Keratinocyte (primary cell): ENCODE results near the gene TP53AIP1. TPM values are rescaled to one million over a fixed set of nuclear protein-coding genes. Genes with fewer than 3 reads are reported as not detected.

Source experiments
- DNase-seq: peaks from one replicate; pipeline ENCODE4 v3.0.0-alpha.2; 2011; ENCODE audit warnings: low read depth, missing footprints, low spot score
- FAIRE-seq: peaks from 2 replicates; lab custom pipeline; 2011; peaks lifted over from hg19 to GRCh38; lab: Jason Lieb, UNC
- H2AFZ ChIP-seq: 2 replicates; pipeline ENCODE4 v1.6.0; 2012; ENCODE audit warnings: low read length, control low read depth, inconsistent platforms; ENCODE audit not compliant: control insufficient read depth
- H3K27ac ChIP-seq: 2 replicates; pipeline ENCODE4 v1.5.1; 2011; ENCODE audit warnings: low read length; ENCODE audit not compliant: control insufficient read depth, insufficient read depth
- H3K27me3 ChIP-seq: 3 replicates; pipeline ENCODE4 v1.6.0; 2011; ENCODE audit warnings: low read length; ENCODE audit not compliant: control insufficient read depth, insufficient read depth; ENCODE audit errors: extremely low read depth
- H3K36me3 ChIP-seq, 2 experiments: 2 replicates in 1 of 2; 3 replicates in 1 of 2; pipeline ENCODE4 v1.5.1; 2011; ENCODE audit warnings: low read length in 2 of 2, mild to moderate bottlenecking in 1 of 2; ENCODE audit not compliant: control insufficient read depth in 2 of 2, insufficient read depth in 2 of 2; ENCODE audit errors: extremely low read depth in 1 of 2
- H3K4me1 ChIP-seq: 3 replicates; pipeline ENCODE4 v1.5.1; 2011; ENCODE audit warnings: low read length; ENCODE audit not compliant: control insufficient read depth, insufficient read depth; ENCODE audit errors: extremely low read depth
- H3K4me2 ChIP-seq: 3 replicates; pipeline ENCODE4 v1.6.0; 2011; ENCODE audit warnings: low read depth, low read length; ENCODE audit not compliant: control insufficient read depth, insufficient read depth; ENCODE audit errors: extremely low read depth
- H3K4me3 ChIP-seq, 3 experiments: fragments of 200-600 bp in 1 of 3; sonication (generic) in 1 of 3; 2 replicates in 2 of 3; 3 replicates in 1 of 3; pipeline ENCODE4 v1.5.1; 2011 to 2016; ENCODE audit warnings: low read length in 3 of 3, mild to moderate bottlenecking in 3 of 3, control low read depth in 2 of 3, inconsistent platforms in 1 of 3, low read depth in 1 of 3, mixed read lengths in 1 of 3, mixed run types in 1 of 3, moderate library complexity in 1 of 3; ENCODE audit not compliant: control insufficient read depth in 2 of 3, insufficient read depth in 2 of 3; ENCODE audit errors: extremely low read depth in 1 of 3
- H3K79me2 ChIP-seq: 2 replicates; pipeline ENCODE4 v1.6.0; 2012; ENCODE audit warnings: low read length; ENCODE audit not compliant: control insufficient read depth, insufficient read depth
- H3K9ac ChIP-seq: 3 replicates; pipeline ENCODE4 v1.6.0; 2011; ENCODE audit warnings: low read length; ENCODE audit not compliant: control insufficient read depth, insufficient read depth; ENCODE audit errors: extremely low read depth
- H3K9me1 ChIP-seq: 3 replicates; pipeline ENCODE4 v1.6.0; 2011; ENCODE audit warnings: low read length; ENCODE audit not compliant: control insufficient read depth, insufficient read depth; ENCODE audit errors: extremely low read depth
- H3K9me3 ChIP-seq: 2 replicates; pipeline ENCODE4 v1.5.1; 2012; ENCODE audit warnings: low read depth, low read length; ENCODE audit not compliant: control insufficient read depth
- H4K20me1 ChIP-seq: 3 replicates; pipeline ENCODE4 v1.6.0; 2011; ENCODE audit warnings: low read length; ENCODE audit not compliant: control insufficient read depth, insufficient read depth; ENCODE audit errors: extremely low read depth
- EZH2 ChIP-seq: IDR thresholded peaks from one replicate; pipeline ENCODE4 v1.6.1; 2012; ENCODE audit warnings: inconsistent platforms, mild to moderate bottlenecking, low read length, moderate library complexity
- dilution Hi-C: fragments of 300-500 bp; cut with MboI; formaldehyde crosslinking; loops from one replicate; pipeline ENCODE4 v1.7.0; 2020; ENCODE audit warnings: low sequenced_read_pairs; ENCODE audit not compliant: extremely low pct_ligation_motif_present
- polyA plus RNA-seq, 5 experiments: library from polyadenylated mRNA; depleted of rRNA in 3 of 5; stranded (reverse) in 3 of 5; stranded (forward) in 1 of 5; unstranded in 1 of 5; fragments of >200 nt; gene quantifications; 1 replicate in 1 of 5; 2 replicates in 3 of 5; 3 replicates in 1 of 5; pipeline versions ENCODE4 v1.2.1 to v1.2.3, GENCODE V29; 2011 to 2012; ENCODE audit warnings: missing spikeins in 2 of 5, low read depth in 1 of 5, low replicate concordance in 1 of 5
- TF ChIP-seq, protein P1 (sequence below), 3 experiments: IDR thresholded peaks in 1 of 3; conservative IDR thresholded peaks in 1 of 3; optimal IDR thresholded peaks in 1 of 3; 2 replicates in 2 of 3; 3 replicates in 1 of 3; pipeline versions ENCODE3 to v1.5.1; 2011; ENCODE audit warnings: low read length in 3 of 3, mild to moderate bottlenecking in 3 of 3, moderate library complexity in 2 of 3, control low read depth in 1 of 3, inconsistent platforms in 1 of 3; ENCODE audit not compliant: insufficient read depth in 2 of 3; ENCODE audit errors: extremely low read depth in 1 of 3

TP53AIP1 gene
- polyA plus RNA-seq, 1 donor (not counting 4 experiments of a cell fraction or from before 2014, with no cell fraction given) = 37.1 TPM

DNA sequence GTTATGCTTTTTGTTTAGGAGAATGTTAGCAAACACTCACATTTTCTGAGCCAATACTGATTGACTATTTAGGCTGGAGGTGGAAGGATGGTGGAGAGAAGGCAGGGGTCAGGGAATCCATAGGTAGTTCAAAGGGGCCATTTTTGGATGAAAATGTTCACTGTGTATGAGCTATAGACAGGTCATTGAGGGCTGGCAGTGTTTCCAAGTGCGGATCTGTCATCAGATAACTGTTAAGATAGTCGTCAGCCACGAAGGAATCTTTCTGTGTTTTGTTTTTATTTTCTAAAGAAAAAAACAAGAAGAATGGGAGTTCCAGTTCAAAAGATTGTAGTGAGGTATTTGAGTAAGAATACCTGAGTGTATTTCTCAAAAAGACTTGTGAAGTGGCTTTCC, 48.4 kb downstream of the TP53AIP1 start:
- Histone ChIP-seq H2AFZ (no peak overlapping the region), H4K20me1 (no peaks in the 10 kb centered on the region), H3K4me3 (no peak overlapping the region), H3K27ac (no peak overlapping the region), H3K4me2 (no peak overlapping the region), H3K9ac (no peak overlapping the region), H3K9me3 (no peaks in the 10 kb centered on the region), H3K27me3 (peaks cover 13% of the 10 kb centered on the region), H3K4me1 (peaks cover 20% of the 10 kb centered on the region), H3K36me3 (no peaks in the 10 kb centered on the region), H3K9me1 (no peaks in the 10 kb centered on the region), H3K79me2 (no peaks in the 10 kb centered on the region)
- dilution Hi-C loops = no loop called here
- FAIRE-seq (no peak), DNase-seq (no peak)
- TF ChIP-seq EZH2 = no peak
- TF ChIP-seq, protein P1, sequence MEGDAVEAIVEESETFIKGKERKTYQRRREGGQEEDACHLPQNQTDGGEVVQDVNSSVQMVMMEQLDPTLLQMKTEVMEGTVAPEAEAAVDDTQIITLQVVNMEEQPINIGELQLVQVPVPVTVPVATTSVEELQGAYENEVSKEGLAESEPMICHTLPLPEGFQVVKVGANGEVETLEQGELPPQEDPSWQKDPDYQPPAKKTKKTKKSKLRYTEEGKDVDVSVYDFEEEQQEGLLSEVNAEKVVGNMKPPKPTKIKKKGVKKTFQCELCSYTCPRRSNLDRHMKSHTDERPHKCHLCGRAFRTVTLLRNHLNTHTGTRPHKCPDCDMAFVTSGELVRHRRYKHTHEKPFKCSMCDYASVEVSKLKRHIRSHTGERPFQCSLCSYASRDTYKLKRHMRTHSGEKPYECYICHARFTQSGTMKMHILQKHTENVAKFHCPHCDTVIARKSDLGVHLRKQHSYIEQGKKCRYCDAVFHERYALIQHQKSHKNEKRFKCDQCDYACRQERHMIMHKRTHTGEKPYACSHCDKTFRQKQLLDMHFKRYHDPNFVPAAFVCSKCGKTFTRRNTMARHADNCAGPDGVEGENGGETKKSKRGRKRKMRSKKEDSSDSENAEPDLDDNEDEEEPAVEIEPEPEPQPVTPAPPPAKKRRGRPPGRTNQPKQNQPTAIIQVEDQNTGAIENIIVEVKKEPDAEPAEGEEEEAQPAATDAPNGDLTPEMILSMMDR (optimal IDR thresholded peaks at IDR 0.05 in 1 of 3, IDR thresholded peaks at IDR 0.05 in 1 of 3, conservative IDR thresholded peaks at IDR 0.05 in 1 of 3; ENCODE audit: extremely low read depth in 1 of 3, insufficient read depth in 2 of 3, low read length in 3 of 3) = no peak

DNA sequence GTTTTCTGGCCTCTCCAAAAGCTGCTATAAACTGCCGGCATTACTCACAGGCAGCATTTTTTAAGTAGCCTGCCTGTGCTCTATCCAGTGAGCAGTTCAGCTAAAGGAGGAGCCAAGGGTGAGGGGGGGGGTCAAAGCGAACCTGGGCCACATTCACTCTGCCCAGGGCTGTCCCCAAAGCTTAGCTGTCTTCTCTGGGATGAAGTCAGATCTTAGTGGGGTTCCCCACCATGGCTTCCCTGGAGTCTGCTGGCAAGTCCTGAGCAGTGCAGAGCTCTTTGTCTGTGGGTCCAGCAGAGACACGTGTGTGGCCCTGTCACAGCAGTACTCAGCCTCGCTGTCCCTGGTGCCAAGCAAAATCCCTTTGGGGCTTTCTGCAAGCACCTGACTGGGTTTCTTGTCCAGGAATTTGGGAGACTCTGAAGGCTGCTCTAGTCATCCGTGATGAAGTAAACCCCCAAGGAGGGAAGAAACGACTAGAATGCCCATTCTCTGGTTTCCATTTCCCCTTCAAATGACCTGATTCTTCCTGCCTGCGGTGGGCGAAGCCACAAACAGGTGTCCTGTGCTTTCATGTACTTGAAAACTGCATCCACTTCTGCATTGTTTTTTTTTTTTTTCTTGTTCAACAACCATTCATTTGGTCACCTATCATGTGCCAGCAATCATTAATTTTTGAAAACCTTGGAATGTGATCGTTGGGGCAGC, 48.9 kb downstream of the TP53AIP1 start:
- H3K36me3 ChIP-seq = no peaks in the 10 kb centered on the region
- no peaks in the 10 kb centered on the region for H3K9me1 ChIP-seq
- no peak overlapping the region for H3K9ac ChIP-seq
- DNase-seq (no peak), FAIRE-seq (peak; percentile 13)
- no peaks in the 10 kb centered on the region for H3K9me3 ChIP-seq
- no peak overlapping the region for H3K27ac ChIP-seq
- dilution Hi-C loops = no loop called here
- no peak overlapping the region for H3K4me3 ChIP-seq
- peaks cover 15% of the 10 kb centered on the region for H3K4me1 ChIP-seq
- H4K20me1 ChIP-seq = no peaks in the 10 kb centered on the region
- H3K4me2 ChIP-seq = no peak overlapping the region
- no peaks in the 10 kb centered on the region for H3K79me2 ChIP-seq
- H2AFZ ChIP-seq = no peak overlapping the region
- H3K27me3 ChIP-seq = peaks cover 13% of the 10 kb centered on the region
- TF ChIP-seq, protein P1 (optimal IDR thresholded peaks at IDR 0.05 in 1 of 3, IDR thresholded peaks at IDR 0.05 in 1 of 3, conservative IDR thresholded peaks at IDR 0.05 in 1 of 3; ENCODE audit: extremely low read depth in 1 of 3, insufficient read depth in 2 of 3, low read length in 3 of 3) = no peak
- TF ChIP-seq EZH2 = no peak
